Sigmoid colon (tissue), 4 donors: ENCODE data around the gene PCAT7.
"Not testable (repeated sequence)": the region's sequence is repeated elsewhere in the genome, so short reads cannot be mapped to it uniquely, and the experiment has no call there.

Experiments
- CTCF ChIP-seq, 4 experiments: fragments of 450-650 bp in 3 of 4; fragments of 200-600 bp in 1 of 4; IDR thresholded peaks; one replicate each; pipeline ENCODE4 v1.5.1; 2016 to 2019; ENCODE audit warnings: antibody characterized with exemption in 4 of 4, mild to moderate bottlenecking in 3 of 4, moderate library complexity in 2 of 4
- EP300 ChIP-seq, 4 donors: sonication (generic); formaldehyde crosslinking; IDR thresholded peaks; one replicate each; pipeline ENCODE4 v1.6.1; 2017; ENCODE audit warnings: antibody characterized with exemption in 4 of 4
- POLR2AphosphoS5 ChIP-seq, 4 donors: sonication (generic); formaldehyde crosslinking; IDR thresholded peaks; one replicate each; pipeline ENCODE4 v1.6.1; 2017; ENCODE audit warnings: antibody characterized with exemption in 4 of 4

- not testable (repeated sequence) for TF ChIP-seq CTCF, EP300, POLR2AphosphoS5 (IDR thresholded peaks at IDR 0.05)
These were observed 10.5 kb upstream of the PCAT7 start for GRCh38 chr9:94544335-94544734.
